Cardiac fibroblast (primary cell): Measurements from ENCODE around the gene TIMELESS.
"Not testable (repeated sequence)": the region's sequence is repeated elsewhere in the genome, so short reads cannot be mapped to it uniquely, and the experiment has no call there.

Experiments
- DNase-seq, 2 donors: peaks; one replicate each; pipeline versions ENCODE4 v3.0.0 to v3.0.0-alpha.2; 2010; ENCODE audit warnings: low read depth in 2 of 2
- H3K4me3 ChIP-seq, 2 donors: replicated peaks in 1 of 2; 1 replicate in 1 of 2; 2 replicates in 1 of 2; pipeline ENCODE4 v1.5.1; 2011; ENCODE audit warnings: low read depth in 2 of 2, low read length in 2 of 2, mild to moderate bottlenecking in 2 of 2, moderate library complexity in 1 of 2
- TF ChIP-seq, protein P1 (sequence below): IDR thresholded peaks from one replicate; pipeline ENCODE4 v1.5.1; 2011; ENCODE audit warnings: low read depth, mild to moderate bottlenecking, low read length, inconsistent platforms

Gene TIMELESS, protein sequence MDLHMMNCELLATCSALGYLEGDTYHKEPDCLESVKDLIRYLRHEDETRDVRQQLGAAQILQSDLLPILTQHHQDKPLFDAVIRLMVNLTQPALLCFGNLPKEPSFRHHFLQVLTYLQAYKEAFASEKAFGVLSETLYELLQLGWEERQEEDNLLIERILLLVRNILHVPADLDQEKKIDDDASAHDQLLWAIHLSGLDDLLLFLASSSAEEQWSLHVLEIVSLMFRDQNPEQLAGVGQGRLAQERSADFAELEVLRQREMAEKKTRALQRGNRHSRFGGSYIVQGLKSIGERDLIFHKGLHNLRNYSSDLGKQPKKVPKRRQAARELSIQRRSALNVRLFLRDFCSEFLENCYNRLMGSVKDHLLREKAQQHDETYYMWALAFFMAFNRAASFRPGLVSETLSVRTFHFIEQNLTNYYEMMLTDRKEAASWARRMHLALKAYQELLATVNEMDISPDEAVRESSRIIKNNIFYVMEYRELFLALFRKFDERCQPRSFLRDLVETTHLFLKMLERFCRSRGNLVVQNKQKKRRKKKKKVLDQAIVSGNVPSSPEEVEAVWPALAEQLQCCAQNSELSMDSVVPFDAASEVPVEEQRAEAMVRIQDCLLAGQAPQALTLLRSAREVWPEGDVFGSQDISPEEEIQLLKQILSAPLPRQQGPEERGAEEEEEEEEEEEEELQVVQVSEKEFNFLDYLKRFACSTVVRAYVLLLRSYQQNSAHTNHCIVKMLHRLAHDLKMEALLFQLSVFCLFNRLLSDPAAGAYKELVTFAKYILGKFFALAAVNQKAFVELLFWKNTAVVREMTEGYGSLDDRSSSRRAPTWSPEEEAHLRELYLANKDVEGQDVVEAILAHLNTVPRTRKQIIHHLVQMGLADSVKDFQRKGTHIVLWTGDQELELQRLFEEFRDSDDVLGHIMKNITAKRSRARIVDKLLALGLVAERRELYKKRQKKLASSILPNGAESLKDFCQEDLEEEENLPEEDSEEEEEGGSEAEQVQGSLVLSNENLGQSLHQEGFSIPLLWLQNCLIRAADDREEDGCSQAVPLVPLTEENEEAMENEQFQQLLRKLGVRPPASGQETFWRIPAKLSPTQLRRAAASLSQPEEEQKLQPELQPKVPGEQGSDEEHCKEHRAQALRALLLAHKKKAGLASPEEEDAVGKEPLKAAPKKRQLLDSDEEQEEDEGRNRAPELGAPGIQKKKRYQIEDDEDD

DNA sequence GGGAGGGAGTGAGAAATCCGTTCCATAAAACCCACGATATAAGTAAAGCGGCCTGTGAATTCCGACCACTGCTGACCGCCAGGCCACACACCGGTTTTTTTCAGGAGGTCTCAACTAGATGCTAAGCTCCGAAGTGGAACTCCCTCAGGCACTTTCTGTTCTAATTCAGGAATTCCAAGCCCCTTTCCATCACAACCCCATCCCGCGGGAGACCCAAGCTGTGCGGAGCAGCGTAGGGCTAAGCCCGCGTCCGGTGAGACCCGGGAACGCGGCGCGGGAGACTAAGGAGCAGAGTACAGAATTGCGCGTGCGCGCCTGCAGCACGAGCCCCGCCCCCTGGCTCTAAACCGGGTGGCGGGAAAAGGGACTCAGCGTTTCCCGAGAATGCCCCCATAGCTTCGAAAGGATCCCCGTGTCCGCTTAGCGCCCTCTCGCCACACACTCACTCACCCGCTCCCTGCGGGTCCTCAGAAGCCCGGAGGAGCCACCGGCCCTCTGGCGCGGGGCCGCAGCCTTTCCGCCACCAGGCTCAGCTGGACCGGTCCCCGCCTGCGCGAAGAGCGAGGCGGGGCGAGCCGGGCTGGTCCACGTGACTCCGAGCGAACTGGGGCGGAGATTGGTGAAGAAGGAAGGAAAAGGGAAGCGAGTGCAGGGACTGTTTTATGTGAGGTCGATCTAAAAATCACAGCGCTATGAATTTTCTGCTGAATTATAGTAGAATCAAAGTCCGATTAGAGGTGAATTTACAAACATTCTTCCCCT is at the start of gene TIMELESS:
TSS of gene TIMELESS (minus strand) at position 567 of the 762 bp plus-strand sequence. CDS start 15,256 bp downstream, outside the sequence.
- TF ChIP-seq, protein P1, sequence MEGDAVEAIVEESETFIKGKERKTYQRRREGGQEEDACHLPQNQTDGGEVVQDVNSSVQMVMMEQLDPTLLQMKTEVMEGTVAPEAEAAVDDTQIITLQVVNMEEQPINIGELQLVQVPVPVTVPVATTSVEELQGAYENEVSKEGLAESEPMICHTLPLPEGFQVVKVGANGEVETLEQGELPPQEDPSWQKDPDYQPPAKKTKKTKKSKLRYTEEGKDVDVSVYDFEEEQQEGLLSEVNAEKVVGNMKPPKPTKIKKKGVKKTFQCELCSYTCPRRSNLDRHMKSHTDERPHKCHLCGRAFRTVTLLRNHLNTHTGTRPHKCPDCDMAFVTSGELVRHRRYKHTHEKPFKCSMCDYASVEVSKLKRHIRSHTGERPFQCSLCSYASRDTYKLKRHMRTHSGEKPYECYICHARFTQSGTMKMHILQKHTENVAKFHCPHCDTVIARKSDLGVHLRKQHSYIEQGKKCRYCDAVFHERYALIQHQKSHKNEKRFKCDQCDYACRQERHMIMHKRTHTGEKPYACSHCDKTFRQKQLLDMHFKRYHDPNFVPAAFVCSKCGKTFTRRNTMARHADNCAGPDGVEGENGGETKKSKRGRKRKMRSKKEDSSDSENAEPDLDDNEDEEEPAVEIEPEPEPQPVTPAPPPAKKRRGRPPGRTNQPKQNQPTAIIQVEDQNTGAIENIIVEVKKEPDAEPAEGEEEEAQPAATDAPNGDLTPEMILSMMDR = no peak
- peak within 1 kb of the TSS; percentile 75 to 81 for H3K4me3 ChIP-seq
- peak; percentile 89 to 90 for DNase-seq

DNA sequence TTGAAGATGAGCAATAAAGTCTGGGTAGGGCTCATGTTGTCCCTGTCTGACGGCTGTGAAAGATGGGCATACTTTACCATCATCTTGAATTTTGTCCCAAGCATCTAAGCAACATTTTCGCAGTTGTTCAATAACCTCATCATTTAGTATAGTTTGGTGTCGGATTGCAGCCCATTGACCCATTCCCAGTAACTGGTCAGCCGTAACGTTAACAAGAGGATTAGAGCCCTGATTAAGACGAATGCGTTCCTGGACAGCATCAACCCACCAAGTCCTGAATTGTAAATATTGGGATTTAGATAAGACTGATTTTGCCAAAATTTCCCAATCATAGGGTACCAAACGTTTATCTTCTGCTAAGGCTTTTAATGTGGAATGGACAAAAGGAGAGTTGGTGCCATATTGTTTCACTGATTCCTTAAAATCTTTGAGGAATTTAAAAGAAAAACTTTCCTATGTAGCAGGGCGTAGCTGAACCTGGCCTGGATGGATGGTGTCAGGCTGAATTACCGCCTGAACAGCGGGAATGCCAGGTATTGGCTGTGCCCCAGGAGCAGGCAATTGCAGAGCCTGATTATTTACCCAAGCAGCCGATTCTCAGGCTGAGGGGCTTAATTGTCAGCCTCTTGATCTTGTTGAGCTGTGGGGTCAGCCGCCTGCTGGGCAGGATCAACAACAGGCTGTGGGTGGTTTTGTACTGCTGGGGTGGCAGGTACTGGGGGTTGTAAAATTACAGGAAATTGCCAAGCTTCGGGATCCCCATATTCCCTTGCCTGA is 49.1 kb upstream of the TIMELESS start:
- not testable (repeated sequence) for DNase-seq, H3K4me3 ChIP-seq

DNA sequence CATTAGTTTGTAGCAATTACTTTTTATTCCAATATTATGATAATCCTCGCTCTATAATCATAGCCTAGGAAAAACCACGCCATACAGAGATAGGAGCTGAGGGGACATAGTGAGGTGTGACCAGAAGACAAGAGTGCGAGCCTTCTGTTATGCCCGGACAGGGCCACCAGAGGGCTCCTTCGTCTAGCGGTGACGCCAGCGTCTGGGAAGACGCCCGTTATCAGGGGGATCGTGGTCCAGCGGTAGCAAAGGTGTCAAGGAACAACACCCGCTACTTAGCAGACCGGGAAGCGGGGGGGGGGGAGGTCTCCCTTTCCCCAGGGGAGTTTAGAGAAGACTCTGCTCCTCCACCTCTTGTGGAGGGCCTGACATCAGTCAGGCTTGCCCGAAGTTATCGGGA is 47.5 kb upstream of the TIMELESS start:
- TF ChIP-seq, protein P1 = peak; percentile 39
- H3K4me3 ChIP-seq = not testable (repeated sequence)
- peak; percentile 27 to 39 for DNase-seq

DNA sequence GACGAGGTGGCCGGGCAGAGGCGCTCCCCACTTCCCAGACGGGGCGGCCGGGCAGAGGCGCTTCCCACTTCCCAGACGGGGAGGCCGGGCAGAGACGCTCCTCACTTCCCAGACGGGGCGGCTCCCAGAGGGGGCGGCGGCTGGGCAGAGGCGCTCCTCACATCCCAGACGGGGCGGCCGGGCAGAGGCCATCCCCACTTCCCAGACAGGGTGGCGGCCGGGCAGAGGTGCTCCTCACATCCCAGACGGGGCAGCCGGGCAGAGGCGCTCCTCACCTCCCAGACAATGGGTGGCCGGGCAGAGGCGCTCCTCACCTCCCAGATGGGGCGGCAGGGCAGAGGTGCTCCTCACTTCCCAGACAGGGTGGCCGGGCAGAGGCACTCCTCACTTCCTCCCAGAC is 45.3 kb upstream of the TIMELESS start:
- not testable (repeated sequence) for DNase-seq, H3K4me3 ChIP-seq

DNA sequence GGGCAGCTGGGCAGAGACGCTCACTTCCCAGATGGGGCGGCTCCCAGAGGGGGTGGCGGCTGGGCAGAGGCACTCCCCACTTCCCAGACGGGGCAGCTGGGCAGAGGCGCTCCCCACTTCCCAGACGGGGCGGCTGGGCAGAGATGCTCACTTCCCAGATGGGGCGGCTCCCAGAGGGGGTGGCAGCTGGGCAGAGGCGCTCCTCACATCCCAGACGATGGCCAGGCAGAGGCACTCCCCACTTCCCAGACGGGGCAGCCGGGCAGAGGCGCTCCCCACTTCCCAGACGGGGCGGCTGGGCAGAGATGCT is 44.8 kb upstream of the TIMELESS start:
- not testable (repeated sequence) for H3K4me3 ChIP-seq, DNase-seq

DNA sequence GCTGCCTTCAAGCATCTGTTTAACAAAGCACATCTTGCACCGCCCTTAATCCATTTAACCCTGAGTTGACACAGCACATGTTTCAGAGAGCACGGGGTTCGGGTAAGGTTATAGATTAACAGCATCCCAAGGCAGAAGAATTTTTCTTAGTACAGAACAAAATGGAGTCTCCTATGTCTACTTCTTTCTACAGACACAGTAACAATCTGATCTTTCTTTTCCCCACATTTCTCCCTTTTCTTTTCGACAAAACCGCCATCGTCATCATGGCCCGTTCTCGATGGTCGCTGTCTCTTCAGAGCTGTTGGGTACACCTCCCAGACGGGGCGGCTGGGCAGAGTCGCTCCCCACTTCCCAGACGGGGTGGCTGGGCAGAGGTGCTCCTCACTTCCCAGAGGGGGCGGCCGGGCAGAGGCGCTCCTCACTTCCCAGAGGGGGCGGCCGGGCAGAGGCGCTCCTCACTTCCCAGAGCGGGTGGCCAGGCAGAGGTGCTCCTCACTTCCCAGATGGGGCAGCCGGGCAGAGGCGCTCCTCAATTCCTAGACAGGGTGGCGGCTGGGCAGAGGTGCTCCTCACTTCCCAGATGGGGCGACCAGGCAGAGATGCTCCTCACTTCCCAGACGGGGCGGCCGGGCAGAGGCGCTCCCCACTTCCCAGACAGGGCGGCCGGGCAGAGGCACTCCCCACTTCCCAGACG is 44.3 kb upstream of the TIMELESS start:
- DNase-seq, H3K4me3 ChIP-seq: not testable (repeated sequence)

DNA sequence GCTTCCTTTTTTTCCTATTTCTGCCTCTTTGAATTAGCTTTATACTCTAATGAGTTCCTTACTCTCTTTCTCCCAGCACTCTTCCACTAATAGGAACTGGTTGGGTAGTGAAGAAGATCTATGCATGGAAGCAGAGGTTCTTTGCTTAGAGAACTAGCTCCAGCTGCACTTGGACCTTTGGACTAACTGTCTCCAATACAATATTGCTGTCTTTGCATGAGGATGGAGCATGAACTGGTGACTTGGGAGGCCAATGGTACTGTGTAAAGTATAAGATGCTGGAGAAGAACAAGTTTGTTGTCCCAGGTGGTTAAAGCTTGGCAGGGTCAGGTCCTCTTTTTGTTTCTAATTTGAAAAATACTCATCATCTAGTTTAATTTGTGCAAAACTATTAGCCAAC is 41.1 kb upstream of the TIMELESS start:
- no peak overlapping the region for H3K4me3 ChIP-seq
- TF ChIP-seq, protein P1 = no peak
- no peak for DNase-seq
